Large intestine (tissue), 3 donors: ENCODE results near the gene ARID1A. TPM values are rescaled to one million over a fixed set of nuclear protein-coding genes. Genes with fewer than 3 reads are reported as not detected.

Experiments
- DNase-seq, 2 donors: peaks; one replicate each; pipeline versions ENCODE4 v3.0.0 to v3.0.0-alpha.2; 2013
- H3K27ac ChIP-seq: one replicate; pipeline ENCODE4 v1.5.1; 2013; ENCODE audit warnings: low read length
- H3K27me3 ChIP-seq: 2 replicates; pipeline ENCODE4 v1.6.1; 2013; ENCODE audit warnings: low read length; ENCODE audit not compliant: control insufficient read depth, insufficient read depth
- H3K36me3 ChIP-seq: 2 replicates; pipeline ENCODE4 v1.6.1; 2013; ENCODE audit warnings: low read length; ENCODE audit not compliant: control insufficient read depth, insufficient read depth
- H3K4me1 ChIP-seq: one replicate; pipeline ENCODE4 v1.6.1; 2013; ENCODE audit warnings: low read length; ENCODE audit not compliant: control insufficient read depth, insufficient read depth
- H3K4me3 ChIP-seq: one replicate; pipeline ENCODE4 v1.5.1; 2013; ENCODE audit warnings: low read length
- H3K9me3 ChIP-seq: one replicate; pipeline ENCODE4 v1.6.1; 2013; ENCODE audit warnings: mild to moderate bottlenecking, low read depth, low read length, moderate library complexity; ENCODE audit not compliant: control insufficient read depth
- WGBS: methylation state at CpG from one replicate; pipeline ENCODE4 v1.1.5; 2013; ENCODE audit warnings: low lambda C conversion rate; ENCODE audit not compliant: insufficient coverage; 5-methylcytosine and 5-hydroxymethylcytosine counted together
- polyA plus RNA-seq: library from polyadenylated mRNA; unstranded; fragments of 120-200 nt; gene quantifications from one replicate; pipeline ENCODE4 v1.2.1, GENCODE V29; 2013

Gene ARID1A
- polyA plus RNA-seq, 1 donor, result 64.2 TPM

DNA sequence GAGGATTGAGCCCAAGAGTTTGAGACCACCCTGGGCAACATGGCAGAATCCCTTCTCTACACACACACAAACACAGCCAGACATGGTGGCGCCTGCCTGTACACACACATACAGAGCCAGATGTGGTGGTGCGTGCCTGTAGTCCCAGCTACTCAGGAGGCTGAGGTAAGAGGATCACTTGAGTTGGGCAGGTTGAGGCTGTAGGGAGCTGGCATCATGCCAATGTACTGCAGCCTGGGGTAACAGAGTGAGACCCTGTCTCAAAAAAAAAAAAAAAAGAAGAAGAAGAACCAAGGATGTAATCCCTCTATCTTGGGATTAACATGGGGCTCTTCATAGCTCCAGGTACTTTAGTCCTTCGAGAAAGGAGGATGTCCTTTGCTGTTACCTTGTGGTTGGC, 62.5 kb downstream of the ARID1A start:
- H3K9me3 ChIP-seq, result no peaks in the 10 kb centered on the region
- no peak overlapping the region for H3K4me3 ChIP-seq
- H3K27me3 ChIP-seq, result no peaks in the 10 kb centered on the region
- DNase-seq, result no peak
- H3K27ac ChIP-seq, result no peak overlapping the region
- no CpG with 5 or more reads among the region's 3 CpGs for WGBS
- H3K36me3 ChIP-seq, result peaks cover 75% of the 10 kb centered on the region
- no peaks in the 10 kb centered on the region for H3K4me1 ChIP-seq

DNA sequence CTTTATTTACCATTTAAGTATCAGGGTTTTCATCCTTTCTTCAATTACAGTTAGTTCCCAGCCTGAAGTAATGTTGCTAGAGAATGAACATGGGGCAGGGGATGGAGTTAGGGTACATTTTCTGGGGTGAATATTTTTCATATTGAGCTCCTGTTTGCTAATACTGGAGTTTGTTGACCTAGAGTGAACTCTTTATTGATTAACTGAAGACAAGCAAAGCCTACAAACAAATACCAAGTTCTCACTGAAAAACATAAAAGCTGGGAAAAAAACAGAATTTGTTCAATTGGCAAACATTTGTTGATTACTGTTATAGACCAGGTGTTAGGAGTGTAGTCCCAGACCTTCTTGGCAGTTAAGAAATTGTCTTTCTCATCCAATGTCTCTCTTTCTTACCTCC, 63.7 kb downstream of the ARID1A start:
- no peaks in the 10 kb centered on the region for H3K27me3 ChIP-seq
- H3K4me3 ChIP-seq, result no peak overlapping the region
- no peaks in the 10 kb centered on the region for H3K9me3 ChIP-seq
- H3K27ac ChIP-seq, result no peak overlapping the region
- no peaks in the 10 kb centered on the region for H3K4me1 ChIP-seq
- no peak for DNase-seq
- H3K36me3 ChIP-seq, result peaks cover 75% of the 10 kb centered on the region

- no peak overlapping the region for H3K4me3 ChIP-seq
- H3K27me3 ChIP-seq, result no peaks in the 10 kb centered on the region
- no peaks in the 10 kb centered on the region for H3K9me3 ChIP-seq
- H3K27ac ChIP-seq, result no peak overlapping the region
- H3K36me3 ChIP-seq, result peaks cover 75% of the 10 kb centered on the region
- DNase-seq, result no peak
- no peaks in the 10 kb centered on the region for H3K4me1 ChIP-seq
- WGBS, result no CpG with 5 or more reads among the region's 3 CpGs
Measured at GRCh38 chr1:26761217-26761616, 65.4 kb downstream of the ARID1A start.

GRCh38 chr1:26767714-26768113, 71.9 kb downstream of the ARID1A start:
- Histone ChIP-seq H3K36me3 (peaks cover 90% of the 10 kb centered on the region), H3K27ac (no peak overlapping the region), H3K9me3 (no peaks in the 10 kb centered on the region), H3K27me3 (no peaks in the 10 kb centered on the region), H3K4me3 (no peak overlapping the region), H3K4me1 (peaks cover 13% of the 10 kb centered on the region)
- no peak for DNase-seq
- WGBS, result no CpG with 5 or more reads among the region's 4 CpGs

DNA sequence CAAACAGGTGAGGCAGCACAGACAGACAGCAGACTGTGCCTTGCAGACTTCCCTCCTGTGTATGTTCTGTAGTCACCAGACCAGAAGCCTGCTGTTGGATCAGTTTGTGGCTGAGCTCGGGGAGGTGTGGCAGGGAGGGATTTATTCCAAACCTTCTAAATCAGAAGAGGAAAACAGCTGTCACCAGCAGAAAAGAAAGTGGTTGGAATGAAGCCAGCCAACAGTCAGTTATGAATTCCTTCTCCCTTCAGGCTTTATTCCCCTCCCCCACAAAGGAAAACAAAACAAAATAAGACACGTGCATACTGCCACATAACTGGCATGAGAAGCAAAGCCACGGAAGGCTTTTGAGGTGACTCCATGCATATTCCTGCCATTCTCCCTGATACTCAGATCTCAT, 72.9 kb downstream of the ARID1A start:
- Histone ChIP-seq H3K27ac (no peak overlapping the region), H3K36me3 (peaks cover 90% of the 10 kb centered on the region), H3K4me3 (no peak overlapping the region), H3K4me1 (peaks cover 13% of the 10 kb centered on the region), H3K9me3 (no peaks in the 10 kb centered on the region), H3K27me3 (no peaks in the 10 kb centered on the region)
- WGBS, result no CpG with 5 or more reads among the region's 3 CpGs
- no peak for DNase-seq

DNA sequence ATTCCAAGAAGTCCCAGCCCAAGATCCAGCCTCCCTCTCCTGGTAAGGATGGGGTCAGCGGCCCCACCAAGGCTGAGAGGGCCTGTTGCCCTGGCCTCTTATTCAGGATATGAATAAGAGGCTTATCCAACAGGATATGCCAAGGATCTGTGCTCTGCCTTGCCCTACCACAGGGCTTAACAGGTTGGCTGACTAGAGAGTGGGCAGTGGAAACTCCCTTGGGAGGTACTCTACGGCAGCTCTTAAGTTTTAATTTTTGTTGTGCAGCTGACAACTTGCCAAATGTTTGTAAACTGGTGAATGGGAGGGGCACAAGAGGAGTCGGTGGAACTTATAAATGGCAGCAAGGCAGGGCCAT, 75.4 kb downstream of the ARID1A start:
- peak overlapping the region; percentile 37 for H3K27ac ChIP-seq
- no peak overlapping the region for H3K4me3 ChIP-seq
- no peaks in the 10 kb centered on the region for H3K9me3 ChIP-seq
- H3K4me1 ChIP-seq, result peaks cover 13% of the 10 kb centered on the region
- H3K27me3 ChIP-seq, result no peaks in the 10 kb centered on the region
- WGBS, result no CpG with 5 or more reads among the region's 3 CpGs
- no peak for DNase-seq
- H3K36me3 ChIP-seq, result peaks cover 99% of the 10 kb centered on the region

GRCh38 chr1:26771643-26772321, 76.0 kb downstream of the ARID1A start:
- no CpG with 5 or more reads among the region's 2 CpGs for WGBS
- H3K36me3 ChIP-seq, result peaks cover 99% of the 10 kb centered on the region

DNA sequence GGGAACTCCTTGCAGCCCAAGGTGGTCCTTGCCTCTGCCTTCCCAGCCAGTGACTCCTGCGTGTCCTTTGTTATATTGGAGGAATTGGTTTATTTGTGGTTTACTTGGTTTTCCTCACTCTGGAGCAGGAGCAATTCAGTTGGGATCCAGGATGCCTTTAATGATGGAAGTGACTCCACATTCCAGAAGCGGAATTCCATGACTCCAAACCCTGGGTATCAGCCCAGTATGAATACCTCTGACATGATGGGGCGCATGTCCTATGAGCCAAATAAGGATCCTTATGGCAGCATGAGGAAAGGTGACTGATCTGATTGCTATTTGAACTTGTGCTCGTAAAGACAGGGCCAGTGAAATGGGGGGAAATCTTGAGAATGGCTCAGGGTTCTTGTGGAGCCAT, 76.9 kb downstream of the ARID1A start:
- no peak for DNase-seq
- H3K27me3 ChIP-seq, result no peaks in the 10 kb centered on the region
- H3K4me1 ChIP-seq, result peaks cover 13% of the 10 kb centered on the region
- no CpG with 5 or more reads among the region's 4 CpGs for WGBS
- H3K4me3 ChIP-seq, result no peak overlapping the region
- peaks cover 98% of the 10 kb centered on the region for H3K36me3 ChIP-seq
- no peak overlapping the region for H3K27ac ChIP-seq
- no peaks in the 10 kb centered on the region for H3K9me3 ChIP-seq

More at GRCh38 chr1:26771643-26772321, 76.0 kb downstream of the ARID1A start:
- H3K4me3 ChIP-seq, result no peak overlapping the region
- H3K4me1 ChIP-seq, result peaks cover 13% of the 10 kb centered on the region
- H3K27me3 ChIP-seq, result no peaks in the 10 kb centered on the region
- peak; percentile 73 to 85 for DNase-seq
- H3K9me3 ChIP-seq, result no peaks in the 10 kb centered on the region
- peak overlapping the region; percentile 37 for H3K27ac ChIP-seq

- Histone ChIP-seq H3K9me3 (no peaks in the 10 kb centered on the region), H3K27ac (no peak overlapping the region), H3K36me3 (peaks cover 98% of the 10 kb centered on the region), H3K27me3 (no peaks in the 10 kb centered on the region), H3K4me3 (no peak overlapping the region), H3K4me1 (peaks cover 13% of the 10 kb centered on the region)
- no CpG with 5 or more reads among the region's 13 CpGs for WGBS
- no peak for DNase-seq
Measured at GRCh38 chr1:26774462-26774861, 78.6 kb downstream of the ARID1A start.

- peaks cover 13% of the 10 kb centered on the region for H3K4me1 ChIP-seq
- no peaks in the 10 kb centered on the region for H3K27me3 ChIP-seq
- no peak overlapping the region for H3K4me3 ChIP-seq
- H3K9me3 ChIP-seq, result peaks cover 3% of the 10 kb centered on the region
- 83% methylated on average over 1 of the region's 4 CpGs for WGBS
- H3K27ac ChIP-seq, result no peak overlapping the region
- no peak for DNase-seq
- peaks cover 98% of the 10 kb centered on the region for H3K36me3 ChIP-seq
Measured at GRCh38 chr1:26775666-26776065, 79.9 kb downstream of the ARID1A start.

- DNase-seq, result no peak
- no peak overlapping the region for H3K27ac ChIP-seq
- H3K4me3 ChIP-seq, result no peak overlapping the region
- H3K4me1 ChIP-seq, result peaks cover 9% of the 10 kb centered on the region
- WGBS, result 67% methylated on average over 1 of the region's 11 CpGs
- H3K36me3 ChIP-seq, result peaks cover 79% of the 10 kb centered on the region
- no peaks in the 10 kb centered on the region for H3K27me3 ChIP-seq
- H3K9me3 ChIP-seq, result peaks cover 3% of the 10 kb centered on the region
Measured at GRCh38 chr1:26779098-26779668, 83.4 kb downstream of the ARID1A start.
